ENCODE results near the gene BGLAP. TPM values are rescaled to one million over a fixed set of nuclear protein-coding genes. Genes with fewer than 3 reads are reported as not detected.

The BGLAP gene
- total and polyA plus RNA-seq, 2 of the 13 experiments (the other 11 are each of a cell fraction or from before 2014, with no cell fraction given): 0.62 to 1.6 TPM

DNA sequence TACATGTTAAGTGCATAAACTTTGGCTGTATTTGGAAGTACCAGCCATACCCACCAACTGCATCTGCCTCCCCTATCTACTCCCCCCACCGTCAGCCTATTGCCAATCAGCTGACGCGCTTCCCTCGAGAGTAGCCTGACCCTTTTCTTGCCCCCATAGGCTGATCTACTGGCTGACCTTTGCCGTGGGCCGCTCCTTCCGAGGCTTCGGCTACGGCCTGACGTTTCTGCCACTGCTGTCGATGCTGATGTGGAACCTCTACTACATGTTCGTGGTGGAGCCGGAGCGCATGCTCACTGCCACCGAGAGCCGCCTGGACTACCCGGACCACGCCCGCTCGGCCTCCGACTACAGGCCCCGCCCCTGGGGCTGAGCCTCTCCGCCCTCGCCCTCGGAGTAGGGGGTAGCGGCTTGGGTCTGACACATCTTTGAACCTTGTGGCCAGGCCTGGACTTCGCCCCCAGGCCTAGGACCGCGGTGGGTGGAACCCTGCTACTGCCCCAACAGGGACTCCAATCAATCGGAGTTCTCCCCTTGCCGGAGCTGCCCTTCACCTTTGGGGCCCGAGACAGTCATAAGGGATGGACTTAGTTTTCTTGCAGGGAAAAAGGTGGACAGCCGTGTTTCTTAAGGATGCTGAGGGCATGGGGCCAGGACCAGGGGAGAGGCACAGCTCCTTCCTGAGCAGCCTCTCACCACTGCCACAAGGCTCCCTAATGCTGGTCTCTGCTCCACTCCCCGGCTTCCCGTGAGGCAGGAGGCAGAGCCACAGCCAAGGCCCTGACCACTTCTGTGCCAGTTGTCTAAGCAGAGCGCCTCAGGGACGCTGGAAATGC lies 49.5 kb downstream of the BGLAP start (continued):
- no peak for TF ChIP-seq AHDC1 (CRISPR knock-in tag; IDR thresholded peaks at IDR 0.05; ENCODE audit: borderline replicate concordance)
- TF ChIP-seq RORA (CRISPR knock-in tag; IDR thresholded peaks at IDR 0.05): no peak
- no peak for TF ChIP-seq HMG20B (CRISPR knock-in tag; conservative IDR thresholded peaks at IDR 0.05)
- no peak for TF ChIP-seq DNMT1 (CRISPR knock-in tag; IDR thresholded peaks at IDR 0.05)
- peak; percentile 93 for TF ChIP-seq ZNF350 (CRISPR knock-in tag; IDR thresholded peaks at IDR 0.05; ENCODE audit: borderline replicate concordance, low read depth)
- TF ChIP-seq ZNF232 (CRISPR knock-in tag; IDR thresholded peaks at IDR 0.05; ENCODE audit: borderline replicate concordance): peak; percentile 79; the same call in 1 of the 2 replicates
- TF ChIP-seq PAF1 (CRISPR knock-in tag; IDR thresholded peaks at IDR 0.05): no peak
- TF ChIP-seq ZFP37 (CRISPR knock-in tag; IDR thresholded peaks at IDR 0.05; ENCODE audit: borderline replicate concordance): no peak
- TF ChIP-seq ZNF263 (CRISPR knock-in tag; IDR thresholded peaks at IDR 0.05): no peak; the same call in 1 of the 2 replicates
- peak; percentile 84 for TF ChIP-seq DMAP1 (CRISPR knock-in tag; IDR thresholded peaks at IDR 0.05)
- no peak for TF ChIP-seq NCOA5 (CRISPR knock-in tag; IDR thresholded peaks at IDR 0.05)
- no peak for TF ChIP-seq ZNF761 (CRISPR knock-in tag; conservative IDR thresholded peaks at IDR 0.05)
- peak; percentile 83; the same call in 1 of the 2 replicates for TF ChIP-seq ZNF280D (CRISPR knock-in tag; IDR thresholded peaks at IDR 0.05)
- TF ChIP-seq POGZ (CRISPR knock-in tag; IDR thresholded peaks at IDR 0.05): peak; percentile 88
- no peak for TF ChIP-seq ZNF878 (CRISPR knock-in tag; IDR thresholded peaks at IDR 0.05)
- peak; percentile 66 for TF ChIP-seq AGO1 (IDR thresholded peaks at IDR 0.05; ENCODE audit: low read depth, low read length, poor library complexity, severe bottlenecking)
- TF ChIP-seq ZBTB26 (CRISPR knock-in tag; IDR thresholded peaks at IDR 0.05; ENCODE audit: borderline replicate concordance): peak; percentile 61
- peak; percentile 40; the same call in 1 of the 2 replicates for TF ChIP-seq ZNF430 (CRISPR knock-in tag; IDR thresholded peaks at IDR 0.05)
- no peak for TF ChIP-seq SNRNP70 (IDR thresholded peaks at IDR 0.05; ENCODE audit: low read depth, low read length)
- TF ChIP-seq ZNF251 (CRISPR knock-in tag; IDR thresholded peaks at IDR 0.05): no peak
- no peak for TF ChIP-seq ZSCAN9 (CRISPR knock-in tag; IDR thresholded peaks at IDR 0.05; ENCODE audit: borderline replicate concordance)

Data from HepG2 (cell line).